ENCODE results near the gene ARPC4. TPM values are rescaled to one million over a fixed set of nuclear protein-coding genes. Genes with fewer than 3 reads are reported as not detected.
A peak's percentile ranks its signal among the peaks of the same experiment; 100 is the strongest.

Gene ARPC4
- total RNA-seq, 2 donors from 2014 or later: 323 to 381 TPM

GRCh38 chr3:9820946-9821345 lies 28.1 kb downstream of the ARPC4 start:
- ATAC-seq: no peak
- H3K9me3 Mint-ChIP-seq: no peaks in the 10 kb centered on the region

GRCh38 chr3:9825451-9826040 lies 32.7 kb downstream of the ARPC4 start:
- no peak for ATAC-seq
- no peaks in the 10 kb centered on the region for H3K36me3 Mint-ChIP-seq
- DNase-seq (ENCODE audit: low spot score): no peak
- no peak overlapping the region for H3K4me3 Mint-ChIP-seq
- peaks cover 0 to 4% of the 10 kb centered on the region in 2 donors for H3K4me1 Mint-ChIP-seq (ENCODE audit: low read depth in 2 of 2)
- H3K27me3 Mint-ChIP-seq: no peaks in the 10 kb centered on the region
- no peak overlapping the region for H3K27ac Mint-ChIP-seq
- no peaks in the 10 kb centered on the region for H3K9me3 Mint-ChIP-seq

More at GRCh38 chr3:9820946-9821345, 28.1 kb downstream of the ARPC4 start:
- Mint-ChIP-seq H3K36me3 (peaks cover 7% of the 10 kb centered on the region), H3K4me3 (no peak overlapping the region), H3K4me1 (ENCODE audit: low read depth in 2 of 2) (peaks cover 0 to 6% of the 10 kb centered on the region in 2 donors), H3K27ac (no peak overlapping the region), H3K27me3 (no peaks in the 10 kb centered on the region)
- no peak for DNase-seq (ENCODE audit: low spot score)

- peak overlapping the region in 1 of 2 donors; percentile 59 for H3K27ac Mint-ChIP-seq
- H3K9me3 Mint-ChIP-seq: no peaks in the 10 kb centered on the region
- no peaks in the 10 kb centered on the region for H3K36me3 Mint-ChIP-seq
- peaks cover 0 to 10% of the 10 kb centered on the region in 2 donors for H3K4me1 Mint-ChIP-seq (ENCODE audit: low read depth in 2 of 2)
- ATAC-seq (peak; percentile 48 to 67), DNase-seq (ENCODE audit: low spot score) (no peak)
- no peak overlapping the region for H3K4me3 Mint-ChIP-seq
- H3K27me3 Mint-ChIP-seq: no peaks in the 10 kb centered on the region
These were observed 34.1 kb downstream of the ARPC4 start for GRCh38 chr3:9826815-9827573.

GRCh38 chr3:9828801-9829755 lies 36.2 kb downstream of the ARPC4 start:
- DNase-seq (ENCODE audit: low spot score) (peak; percentile 55), ATAC-seq (no peak)
- Mint-ChIP-seq H3K36me3 (no peaks in the 10 kb centered on the region), H3K27ac (no peak overlapping the region), H3K4me1 (ENCODE audit: low read depth in 2 of 2) (peaks cover 0 to 10% of the 10 kb centered on the region in 2 donors), H3K9me3 (no peaks in the 10 kb centered on the region), H3K4me3 (no peak overlapping the region), H3K27me3 (no peaks in the 10 kb centered on the region)

- Mint-ChIP-seq H3K27me3 (no peaks in the 10 kb centered on the region), H3K36me3 (no peaks in the 10 kb centered on the region), H3K4me3 (no peak overlapping the region), H3K9me3 (no peaks in the 10 kb centered on the region), H3K27ac (no peak overlapping the region), H3K4me1 (ENCODE audit: low read depth in 2 of 2) (peaks cover 0 to 12% of the 10 kb centered on the region in 2 donors)
- DNase-seq (ENCODE audit: low spot score) (peak; percentile 12), ATAC-seq (no peak)
These were observed 38.4 kb downstream of the ARPC4 start for GRCh38 chr3:9831253-9831652.

- Mint-ChIP-seq H3K36me3 (no peaks in the 10 kb centered on the region), H3K4me1 (ENCODE audit: low read depth in 2 of 2) (peaks cover 0 to 11% of the 10 kb centered on the region in 2 donors)
- ATAC-seq: no peak
These were observed 40.2 kb downstream of the ARPC4 start for GRCh38 chr3:9833078-9833477.

GRCh38 chr3:9834520-9835380 lies 41.9 kb downstream of the ARPC4 start:
- Mint-ChIP-seq H3K4me1 (ENCODE audit: low read depth in 2 of 2) (peaks cover 0 to 11% of the 10 kb centered on the region in 2 donors), H3K27ac (peak overlapping the region in 1 of 2 donors; percentile 50), H3K36me3 (no peaks in the 10 kb centered on the region), H3K27me3 (no peaks in the 10 kb centered on the region), H3K4me3 (no peak overlapping the region), H3K9me3 (no peaks in the 10 kb centered on the region)
- no peak for ATAC-seq
- DNase-seq (ENCODE audit: low spot score): peak; percentile 40

More at GRCh38 chr3:9833078-9833477, 40.2 kb downstream of the ARPC4 start:
- H3K27ac Mint-ChIP-seq: no peak overlapping the region
- no peaks in the 10 kb centered on the region for H3K9me3 Mint-ChIP-seq
- H3K27me3 Mint-ChIP-seq: no peaks in the 10 kb centered on the region
- H3K4me3 Mint-ChIP-seq: no peak overlapping the region
- peak; percentile 54 for DNase-seq (ENCODE audit: low spot score)

GRCh38 chr3:9837701-9838582 lies 45.1 kb downstream of the ARPC4 start:
- DNase-seq (ENCODE audit: low spot score) (peak; percentile 22), ATAC-seq (no peak)
- Mint-ChIP-seq H3K4me3 (no peak overlapping the region), H3K4me1 (ENCODE audit: low read depth in 2 of 2) (peaks cover 10 to 13% of the 10 kb centered on the region in 2 donors), H3K27ac (no peak overlapping the region), H3K36me3 (peaks cover 5% of the 10 kb centered on the region), H3K27me3 (no peaks in the 10 kb centered on the region), H3K9me3 (no peaks in the 10 kb centered on the region)

GRCh38 chr3:9838856-9839255 lies 46.0 kb downstream of the ARPC4 start:
- ATAC-seq (no peak), DNase-seq (ENCODE audit: low spot score) (peak; percentile 61)
- H3K4me3 Mint-ChIP-seq: no peak overlapping the region
- H3K27me3 Mint-ChIP-seq: no peaks in the 10 kb centered on the region
- H3K9me3 Mint-ChIP-seq: no peaks in the 10 kb centered on the region
- H3K27ac Mint-ChIP-seq: no peak overlapping the region
- peaks cover 13 to 16% of the 10 kb centered on the region in 2 donors for H3K4me1 Mint-ChIP-seq (ENCODE audit: low read depth in 2 of 2)
- H3K36me3 Mint-ChIP-seq: peaks cover 5% of the 10 kb centered on the region

- ATAC-seq (no peak), DNase-seq (ENCODE audit: low spot score) (no peak)
- Mint-ChIP-seq H3K9me3 (no peaks in the 10 kb centered on the region), H3K36me3 (peaks cover 5% of the 10 kb centered on the region), H3K27me3 (no peaks in the 10 kb centered on the region), H3K27ac (peak overlapping the region in 1 of 2 donors; percentile 18), H3K4me3 (no peak overlapping the region), H3K4me1 (ENCODE audit: low read depth in 2 of 2) (peaks cover 11 to 23% of the 10 kb centered on the region in 2 donors)
These were observed 48.1 kb downstream of the ARPC4 start for GRCh38 chr3:9841015-9841414.

GRCh38 chr3:9843715-9844438 lies 51.0 kb downstream of the ARPC4 start, which contains the start of gene RPUSD3:
Gene RPUSD3, minus strand, starts transcription at chr3:9844008. Its CDS starts 18 bp downstream, at chr3:9843990.
- H3K4me1 Mint-ChIP-seq (ENCODE audit: low read depth in 2 of 2): peaks cover 9 to 23% of the 10 kb centered on the region in 2 donors
- peak; percentile 97 for DNase-seq (ENCODE audit: low spot score)
- H3K9me3 Mint-ChIP-seq: no peaks in the 10 kb centered on the region
- peak within 1 kb of the TSS; percentile 91 to 94 for H3K27ac Mint-ChIP-seq
- H3K4me3 Mint-ChIP-seq: peak within 1 kb of the TSS; percentile 98
- H3K27me3 Mint-ChIP-seq: no peaks in the 10 kb centered on the region
- peaks cover 5% of the 10 kb centered on the region for H3K36me3 Mint-ChIP-seq
- peak; percentile 99 to 100 for ATAC-seq

Data from natural killer cell treated with Interleukin-12 subunit alpha and Interleukin-12 subunit beta and Interleukin-15 and Interleukin-18, amount 100 ng/mL, for 72 hours (primary cell).